Islet precursor cell (in vitro differentiated cells): ENCODE data around the gene HRK.
A peak's percentile ranks its signal among the peaks of the same experiment; 100 is the strongest.

Experiments
- DNase-seq: peaks from one replicate; pipeline ENCODE4 v3.0.0-alpha.2; 2018

Gene HRK

GRCh38 chr12:116897476-116897875 is 16.2 kb upstream of the HRK start:
- DNase-seq = no peak

GRCh38 chr12:116896411-116896924 is 15.2 kb upstream of the HRK start:
- DNase-seq = no peak

- no peak for DNase-seq
These were observed 13.7 kb upstream of the HRK start for GRCh38 chr12:116894913-116895312.

GRCh38 chr12:116892349-116893140 is 11.3 kb upstream of the HRK start:
- DNase-seq = no peak

GRCh38 chr12:116891019-116891418 is 9.8 kb upstream of the HRK start:
- DNase-seq = no peak

- no peak for DNase-seq
These were observed 9.1 kb upstream of the HRK start for GRCh38 chr12:116890330-116890729.

- no peak for DNase-seq
These were observed 6.7 kb upstream of the HRK start for GRCh38 chr12:116887897-116888296.

- DNase-seq = no peak
These were observed 6.0 kb upstream of the HRK start for GRCh38 chr12:116887244-116887643.

GRCh38 chr12:116885491-116885890 is 4.2 kb upstream of the HRK start:
- DNase-seq = no peak

- DNase-seq = no peak
These were observed 3.6 kb upstream of the HRK start for GRCh38 chr12:116884871-116885270.

- DNase-seq = no peak
These were observed 1.5 kb upstream of the HRK start for GRCh38 chr12:116882742-116883141.

- no peak for DNase-seq
These were observed 751 bp upstream of the HRK start for GRCh38 chr12:116881877-116882507.

GRCh38 chr12:116880817-116881324 is 370 bp downstream of the HRK start:
- peak; percentile 92 for DNase-seq

GRCh38 chr12:116880213-116880816 is 926 bp downstream of the HRK start:
- no peak for DNase-seq

- DNase-seq = peak; percentile 66
These were observed 1.6 kb downstream of the HRK start for GRCh38 chr12:116879509-116880212.

GRCh38 chr12:116878567-116879508 is 2.4 kb downstream of the HRK start:
- peak; percentile 89 for DNase-seq

- DNase-seq = peak; percentile 97
These were observed 4.9 kb downstream of the HRK start for GRCh38 chr12:116876151-116876869.

- no peak for DNase-seq
These were observed 6.8 kb downstream of the HRK start for GRCh38 chr12:116874324-116874995.

- no peak for DNase-seq
These were observed 10.9 kb downstream of the HRK start for GRCh38 chr12:116870306-116870705.

- no peak for DNase-seq
These were observed 13.7 kb downstream of the HRK start for GRCh38 chr12:116867523-116867922.
